Stimulated activated CD4-positive, alpha-beta T cell treated with anti-CD3 and anti-CD28 coated beads, Interleukin-4, amount 100 ng/mL, for 4 hours (primary cell): ENCODE measurements around the gene UTS2R.
"Not testable (repeated sequence)": the region's sequence is repeated elsewhere in the genome, so short reads cannot be mapped to it uniquely, and the experiment has no call there.

ENCODE experiments used
- DNase-seq, 2 experiments: peaks; one replicate each; pipeline ENCODE4 v3.0.0-alpha.2; 2020

The UTS2R gene

DNA sequence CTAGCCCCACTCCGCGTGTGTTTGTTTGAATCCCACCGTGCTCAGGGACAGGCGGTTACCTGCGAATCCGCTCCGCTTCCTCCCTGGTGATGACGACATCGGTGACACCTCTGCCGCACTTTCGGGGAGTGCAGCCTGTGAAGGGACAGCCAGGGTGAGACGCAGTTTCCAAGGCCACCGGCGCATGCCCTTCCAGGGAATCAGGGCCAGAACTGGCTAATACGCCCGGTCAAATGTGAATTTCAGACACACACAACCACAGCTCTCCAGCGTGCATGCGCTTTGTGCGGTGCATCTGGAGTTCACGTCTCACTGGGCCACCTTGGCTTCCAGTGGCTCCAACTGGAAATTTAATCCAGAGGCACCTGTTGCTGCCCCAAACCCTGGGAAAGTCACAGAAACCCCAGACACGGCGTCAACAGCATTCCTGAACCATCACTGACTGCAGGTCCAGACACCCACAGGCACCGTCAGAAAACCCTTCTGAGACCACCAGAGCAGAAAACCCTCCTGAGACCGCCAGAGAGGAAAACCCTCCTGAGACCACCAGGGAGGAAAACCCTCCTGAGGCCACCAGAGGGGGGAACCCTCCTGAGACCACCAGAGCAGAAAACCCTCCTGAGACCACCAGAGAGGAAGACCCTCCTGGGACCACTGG lies 40.0 kb downstream of the UTS2R start:
- no peak for DNase-seq

DNA sequence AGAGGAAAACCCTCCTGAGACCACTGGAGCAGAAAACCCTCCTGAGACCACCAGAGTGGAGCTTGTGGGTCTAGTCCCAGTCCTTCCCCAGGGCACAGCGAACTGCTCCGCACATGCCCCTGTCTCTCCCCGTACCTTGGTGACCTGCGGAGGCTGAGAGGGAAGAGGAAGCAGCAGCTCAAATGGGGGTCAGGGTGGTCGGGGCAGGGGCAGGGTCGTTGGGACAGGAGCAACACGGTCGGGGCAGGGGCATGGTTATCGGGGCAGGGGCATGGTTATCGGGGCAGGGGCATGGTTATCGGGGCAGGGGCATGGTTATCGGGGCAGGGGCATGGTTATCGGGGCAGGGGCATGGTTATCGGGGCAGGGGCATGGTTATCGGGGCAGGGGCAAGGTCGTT lies 40.5 kb downstream of the UTS2R start:
- not testable (repeated sequence) for DNase-seq

DNA sequence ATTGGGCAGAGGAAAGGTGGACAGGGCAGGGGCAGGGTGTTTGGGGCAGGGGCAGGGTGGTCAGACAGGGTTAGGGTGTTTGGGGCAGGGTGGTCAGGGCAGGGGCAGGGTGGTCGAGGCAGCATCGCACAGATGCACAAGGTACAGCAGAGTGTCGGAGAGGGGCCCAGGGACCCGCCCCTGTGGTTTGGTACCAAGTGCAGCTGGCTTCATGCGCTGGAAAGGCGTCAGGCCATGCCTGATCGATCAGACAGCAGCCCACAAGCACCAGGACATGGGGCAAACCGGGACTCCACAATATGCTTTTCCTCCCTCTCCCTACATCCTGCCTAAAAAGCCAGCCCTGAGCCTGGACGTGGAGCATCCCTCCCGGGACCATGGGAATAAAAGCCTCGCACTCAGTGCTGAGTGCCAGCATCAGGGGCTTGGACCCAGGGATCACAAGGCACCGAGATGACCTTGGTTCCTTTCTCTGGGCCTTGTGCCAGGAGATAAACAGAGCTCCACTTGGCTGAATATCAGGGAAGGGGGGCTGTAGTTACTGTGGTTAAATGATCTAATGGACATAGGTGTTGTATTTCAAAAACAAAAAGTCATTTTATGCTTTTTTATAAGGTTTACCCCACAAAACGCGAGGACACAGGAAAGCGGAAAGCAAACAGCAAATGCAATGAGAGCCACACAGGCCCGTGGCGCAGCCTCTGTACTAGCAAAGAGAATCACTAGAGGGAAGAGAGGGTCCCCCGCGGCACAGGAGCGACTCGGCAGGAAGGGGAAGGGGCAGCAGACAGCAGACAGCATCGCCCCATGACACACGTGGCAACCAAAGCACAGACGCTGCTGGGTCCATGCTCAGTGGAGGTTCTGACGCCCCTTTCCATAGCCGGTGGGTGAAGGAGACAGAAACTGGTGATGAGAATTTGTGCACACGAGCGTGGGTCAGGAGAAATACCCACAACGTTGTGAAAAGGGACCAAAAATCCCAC lies 41.3 kb downstream of the UTS2R start:
- DNase-seq, result no peak

DNA sequence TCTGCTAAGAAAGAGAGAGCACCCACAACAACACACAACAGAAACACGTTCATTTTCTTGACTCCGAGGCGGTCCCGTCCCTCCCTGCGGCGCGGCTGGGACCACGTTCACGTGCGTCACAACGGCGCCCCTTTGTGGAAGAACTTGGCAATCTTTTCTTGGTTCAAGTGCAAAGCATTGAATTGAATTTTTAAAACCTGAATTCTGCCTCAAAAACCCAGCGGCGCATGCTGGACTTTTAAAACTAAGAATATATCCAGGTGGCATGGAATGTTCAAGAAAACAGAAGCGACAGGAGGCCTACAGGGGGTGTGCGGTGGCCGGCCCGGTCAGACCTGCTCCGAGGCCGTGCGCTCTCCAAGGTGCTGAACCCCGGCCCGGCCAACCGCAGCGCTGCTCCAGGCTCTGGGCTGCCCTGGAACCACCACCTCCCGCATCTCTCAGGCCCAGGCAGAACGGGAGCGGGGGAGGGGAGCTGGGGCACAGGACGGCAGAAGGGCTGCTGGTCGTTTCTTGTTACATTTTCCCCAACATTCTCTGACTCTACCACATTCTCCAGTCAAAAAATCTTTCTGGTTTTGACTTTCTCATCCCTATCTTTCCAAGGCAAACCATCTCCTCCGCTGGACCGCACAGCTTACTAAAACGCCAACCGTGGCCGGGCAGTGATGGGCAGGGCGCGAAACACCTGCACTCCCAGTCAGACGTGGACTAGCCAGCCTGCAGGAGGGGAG lies 43.1 kb downstream of the UTS2R start:
- DNase-seq, result peak; percentile 72 to 73

DNA sequence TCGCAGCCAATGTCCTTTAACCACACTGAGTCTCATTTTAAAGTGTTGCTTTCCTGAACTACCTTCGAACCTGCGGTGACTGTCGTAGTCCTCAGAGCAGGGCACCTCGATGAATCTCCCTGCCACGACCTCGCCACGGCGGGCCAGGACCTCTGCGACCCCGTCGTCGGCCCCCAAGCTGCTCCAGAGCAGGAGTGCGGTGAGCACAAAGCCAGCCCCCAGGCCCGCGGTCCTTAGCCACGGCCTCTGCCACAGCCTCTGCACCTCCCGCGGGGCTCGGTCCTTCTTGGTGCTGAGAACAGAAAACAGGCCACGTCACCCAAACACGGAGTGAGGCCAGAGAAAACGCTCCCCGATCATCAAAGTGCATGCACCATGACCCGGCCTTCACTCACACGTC lies 43.8 kb downstream of the UTS2R start:
- DNase-seq, result no peak

DNA sequence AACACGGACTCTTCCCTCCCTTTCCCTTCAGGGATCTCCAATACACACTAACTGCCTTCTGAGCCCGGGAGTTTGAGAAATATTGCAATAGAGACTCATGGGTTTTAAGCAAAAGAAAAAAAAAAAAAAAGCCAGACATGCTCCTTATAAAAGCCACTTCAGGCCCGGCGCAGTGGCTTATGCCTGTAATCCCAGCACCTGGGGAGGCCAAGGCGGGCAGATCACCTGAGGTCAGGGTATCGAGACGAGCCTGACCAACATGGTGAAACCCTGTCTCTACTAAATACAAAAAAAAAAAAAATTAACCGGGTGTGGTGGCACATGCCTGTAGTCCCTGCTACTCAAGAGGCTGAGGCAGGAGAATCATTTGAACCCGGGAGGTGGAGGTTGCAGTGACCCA lies 44.2 kb downstream of the UTS2R start:
- no peak for DNase-seq

DNA sequence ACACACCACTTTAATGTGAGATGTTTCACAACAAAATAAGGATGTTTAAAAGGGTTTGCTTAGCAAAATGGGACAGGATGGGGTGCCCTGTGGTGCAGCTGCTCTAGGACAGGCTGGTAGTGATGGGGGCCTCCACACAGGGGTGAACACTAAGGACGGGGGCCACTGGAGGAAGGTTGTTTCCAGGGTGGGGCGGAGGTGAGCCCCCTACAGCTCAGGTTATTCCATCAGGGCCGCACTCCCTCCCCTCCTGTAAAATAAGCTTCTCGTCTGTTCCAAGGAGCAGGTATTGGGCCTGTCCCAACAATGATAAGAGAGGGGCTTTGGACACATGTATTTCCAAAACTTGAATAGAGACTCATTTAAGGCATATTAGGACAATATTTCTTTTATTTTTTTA lies 44.7 kb downstream of the UTS2R start:
- no peak for DNase-seq

DNA sequence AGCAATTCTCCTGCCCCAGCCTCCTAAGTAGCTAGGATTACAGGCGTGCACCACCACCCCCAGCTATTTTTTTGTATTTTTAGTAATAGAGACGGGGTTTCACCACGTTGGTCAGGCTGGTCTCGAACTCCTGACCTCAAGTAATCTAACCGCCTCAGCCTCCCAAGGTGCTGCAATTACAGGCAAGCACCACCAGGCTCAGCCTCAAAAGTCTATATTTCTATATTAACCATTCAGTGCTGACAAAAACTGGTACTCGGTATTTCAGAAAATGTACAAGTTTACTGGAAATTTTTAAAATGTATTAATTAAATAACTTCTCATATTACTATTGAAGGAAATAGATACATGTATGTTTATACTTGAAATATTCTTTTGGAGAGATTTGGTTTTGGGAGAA lies 45.2 kb downstream of the UTS2R start:
- DNase-seq, result no peak

DNA sequence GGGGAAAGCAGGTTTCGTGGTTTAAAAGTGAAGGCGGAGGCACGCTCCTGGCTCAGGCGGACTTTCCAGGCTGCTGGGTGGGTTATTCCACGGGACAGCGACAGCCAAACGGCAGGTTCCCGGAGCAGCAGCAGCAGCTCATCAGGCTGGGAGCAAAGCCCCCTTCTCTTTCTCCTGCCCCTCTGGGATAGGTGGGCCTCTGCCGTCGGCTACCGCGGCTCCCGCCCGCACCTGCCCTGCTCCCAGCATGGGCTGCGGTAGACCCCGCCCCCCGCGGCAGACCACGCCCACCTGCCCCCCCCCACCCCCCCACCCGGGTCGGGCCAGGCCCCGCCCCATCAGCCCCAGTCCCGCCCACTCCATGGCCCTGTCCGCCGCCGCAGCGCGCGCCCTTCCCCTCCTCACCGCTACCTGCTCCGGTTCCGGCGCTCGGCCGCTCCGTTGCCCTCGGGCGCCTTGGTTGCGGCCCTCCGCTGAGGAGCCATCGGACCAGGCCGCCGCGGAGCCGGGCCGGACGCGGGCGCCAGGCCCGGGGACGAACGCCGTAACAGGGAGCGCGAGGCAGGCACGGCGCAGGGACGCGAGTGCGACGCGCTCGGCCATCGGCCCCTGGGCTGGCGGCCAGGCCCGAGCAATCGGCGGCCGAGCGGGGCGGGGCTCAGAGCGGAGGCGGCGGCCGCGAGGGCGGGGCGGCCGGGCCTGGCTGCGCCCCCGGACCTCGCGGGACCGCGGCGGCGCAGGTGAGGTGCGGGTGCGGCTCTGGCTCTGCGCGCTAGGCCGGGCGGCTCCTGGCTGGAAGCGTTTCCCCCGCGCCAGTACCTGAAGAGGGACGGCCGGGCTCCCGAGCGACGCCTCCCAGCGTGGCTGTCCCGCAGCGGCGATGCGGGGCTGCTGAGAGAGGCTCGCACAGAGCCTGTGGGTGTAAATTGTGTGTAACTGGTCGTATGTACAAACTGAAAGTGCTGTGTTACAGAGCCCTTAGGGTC lies 46.7 kb downstream of the UTS2R start, which contains the start of the genes HEXD and OGFOD3:
Gene HEXD (plus strand): TSS at position 347 of the 986 bp plus-strand sequence. CDS start 1,453 bp downstream, outside the sequence.
Gene OGFOD3 (minus strand): TSS at position 586 of the 986 bp plus-strand sequence. CDS start 101 bp downstream, at position 485.
- peak; percentile 79 to 82 for DNase-seq

DNA sequence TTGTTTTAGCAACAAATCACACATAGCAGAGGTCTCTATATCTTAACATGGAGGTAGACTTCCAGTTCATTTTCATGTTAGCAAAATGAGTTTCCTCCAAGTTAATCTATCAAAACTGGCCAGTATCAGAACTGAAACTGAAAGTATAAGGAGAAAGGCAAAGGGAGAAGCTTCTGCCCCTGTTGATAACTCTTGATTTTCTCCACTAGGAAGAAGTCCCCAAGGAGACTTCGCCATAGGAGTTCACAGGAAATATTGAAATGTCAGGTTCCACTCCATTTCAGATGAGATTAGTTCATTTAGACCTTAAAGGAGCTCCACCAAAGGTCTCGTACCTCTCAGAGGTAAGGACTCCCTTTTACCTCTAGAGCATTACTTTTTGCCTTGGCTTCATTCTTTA lies 48.0 kb downstream of the UTS2R start:
- DNase-seq, result no peak

DNA sequence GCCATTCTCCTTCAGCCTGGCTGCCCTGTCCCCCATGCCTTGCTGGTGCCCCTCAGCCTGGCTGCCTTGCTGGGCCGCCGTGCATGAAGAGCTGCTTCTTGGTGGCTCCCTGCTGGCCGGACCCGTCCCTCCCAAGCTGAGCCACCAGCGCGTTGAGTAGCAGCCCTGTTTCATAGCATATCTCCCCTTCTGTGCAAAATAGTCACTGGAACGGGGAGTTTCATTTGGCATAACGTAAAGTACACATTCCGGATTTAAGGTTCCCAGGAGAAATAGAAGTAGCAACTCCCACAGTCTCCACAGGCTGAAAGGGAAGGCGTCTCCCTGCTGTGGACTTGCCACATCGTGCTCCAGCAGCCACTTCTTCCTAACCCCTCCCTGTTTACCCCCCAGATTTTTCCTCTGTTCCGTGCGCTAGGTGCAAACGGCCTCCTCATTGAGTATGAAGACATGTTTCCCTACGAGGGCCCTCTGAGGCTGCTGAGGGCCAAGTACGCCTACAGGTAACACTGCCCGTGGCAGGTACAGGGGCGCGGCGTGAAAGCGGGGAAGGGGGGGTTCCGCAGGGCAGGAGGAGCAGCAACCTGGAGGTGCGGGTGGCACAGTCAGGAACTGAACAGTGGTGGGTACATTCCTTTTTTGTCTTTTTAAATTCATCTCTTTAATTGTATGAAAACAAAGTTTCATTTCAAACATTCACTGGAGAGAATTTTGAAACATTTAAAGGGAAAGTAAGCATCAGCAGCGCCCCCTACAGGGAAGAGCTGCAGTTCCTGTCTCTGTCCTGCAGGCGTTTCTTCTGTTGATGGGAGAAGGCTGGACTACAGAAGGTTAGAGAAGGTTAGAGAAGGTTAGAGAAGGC lies 52.7 kb downstream of the UTS2R start:
- peak; percentile 31 to 52 for DNase-seq

DNA sequence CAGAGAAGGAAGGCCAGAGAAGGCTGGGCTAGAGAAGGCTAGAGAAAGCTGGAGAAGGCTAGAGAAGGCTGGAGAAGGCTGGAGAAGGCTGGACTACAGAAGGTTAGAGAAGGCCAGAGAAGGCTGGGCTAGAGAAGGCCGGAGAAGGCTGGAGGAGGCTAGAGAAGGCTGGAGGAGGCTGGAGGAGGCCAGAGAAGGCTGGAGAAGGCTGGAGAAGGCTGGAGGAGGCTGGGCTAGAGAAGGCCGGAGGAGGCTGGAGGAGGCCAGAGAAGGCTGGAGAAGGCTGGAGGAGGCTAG lies 53.2 kb downstream of the UTS2R start:
- no peak for DNase-seq
